ENCODE measurements around the gene BRK1.
"Not testable (repeated sequence)": the region's sequence is repeated elsewhere in the genome, so short reads cannot be mapped to it uniquely, and the experiment has no call there.

BRK1 gene

DNA sequence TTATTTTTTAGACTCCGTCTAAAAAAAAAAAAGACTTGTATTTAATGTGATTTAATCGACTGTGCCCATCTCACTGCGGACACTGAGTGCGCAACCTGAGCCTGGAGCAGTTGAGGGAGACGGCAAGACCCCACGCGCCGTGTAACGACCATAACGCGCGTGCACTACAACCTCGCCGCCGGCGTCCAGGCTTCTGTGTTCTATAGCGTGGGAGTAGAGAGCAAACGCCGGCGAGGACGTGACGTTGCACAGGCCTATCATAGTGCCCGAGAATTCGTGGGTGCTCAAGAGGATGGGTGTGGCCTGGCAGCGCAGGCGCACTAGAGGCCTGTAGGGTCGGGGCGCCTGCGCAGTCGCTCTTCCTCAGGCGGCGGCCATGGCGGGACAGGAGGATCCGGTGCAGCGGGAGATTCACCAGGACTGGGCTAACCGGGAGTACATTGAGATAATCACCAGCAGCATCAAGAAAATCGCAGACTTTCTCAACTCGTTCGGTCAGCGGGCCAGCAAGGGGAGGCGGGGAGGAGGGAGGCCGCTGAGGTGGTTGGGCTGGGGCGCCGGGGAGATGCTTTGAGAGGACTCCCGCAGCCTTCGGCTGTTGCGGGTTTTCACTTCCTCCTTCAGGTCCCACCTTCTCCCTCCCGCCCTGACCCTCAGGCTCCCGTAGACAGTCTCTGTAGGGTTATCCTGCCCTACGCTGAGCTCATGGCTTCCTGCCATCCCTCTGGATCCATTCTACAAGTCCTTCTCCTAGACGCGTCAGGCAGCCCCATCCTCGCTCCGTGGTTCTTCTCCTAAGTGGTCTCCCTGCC, at the start of gene BRK1:
Gene BRK1 (plus strand): TSS at position 350 of the 812 bp plus-strand sequence. CDS start 27 bp downstream, at position 377.
- peak; percentile 90 to 92 for DNase-seq

DNA sequence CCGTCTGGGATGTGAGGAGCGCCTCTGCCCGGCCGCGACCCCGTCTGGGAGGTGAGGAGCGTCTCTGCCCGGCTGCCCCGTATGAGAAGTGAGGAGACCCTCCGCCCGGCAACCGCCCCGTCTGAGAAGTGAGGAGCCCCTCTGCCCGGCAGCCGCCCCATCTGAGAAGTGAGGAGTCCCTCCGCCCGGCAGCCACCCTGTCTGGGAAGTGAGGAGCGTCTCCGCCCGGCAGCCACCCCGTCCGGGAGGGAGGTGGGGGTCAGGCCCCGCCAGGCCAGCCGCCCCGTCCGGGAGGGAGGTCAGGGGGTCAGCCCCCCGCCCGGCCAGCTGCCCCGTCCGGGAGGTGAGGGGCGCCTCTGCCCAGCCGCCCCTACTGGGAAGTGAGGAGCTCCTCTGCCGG, 45.4 kb upstream of the BRK1 start:
- DNase-seq: not testable (repeated sequence)

DNA sequence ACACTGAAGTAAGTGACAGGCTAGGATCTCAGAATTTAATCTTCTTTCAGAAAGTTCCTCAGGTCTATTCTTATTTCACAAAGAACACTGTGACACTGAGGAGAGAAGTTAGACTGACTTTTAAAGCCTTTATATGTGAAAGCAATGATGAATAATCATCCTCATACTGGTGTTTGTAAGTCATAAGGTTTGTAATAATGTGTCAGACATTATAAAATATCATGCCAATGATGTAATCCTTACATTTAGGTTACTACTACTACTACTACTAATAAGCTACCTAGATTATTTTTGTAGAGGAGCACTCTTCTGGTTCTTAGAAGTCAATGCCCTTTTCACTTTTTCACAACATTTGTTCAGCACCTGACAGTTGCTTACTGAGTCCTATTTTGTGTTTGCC, 40.8 kb upstream of the BRK1 start:
- DNase-seq: no peak

DNA sequence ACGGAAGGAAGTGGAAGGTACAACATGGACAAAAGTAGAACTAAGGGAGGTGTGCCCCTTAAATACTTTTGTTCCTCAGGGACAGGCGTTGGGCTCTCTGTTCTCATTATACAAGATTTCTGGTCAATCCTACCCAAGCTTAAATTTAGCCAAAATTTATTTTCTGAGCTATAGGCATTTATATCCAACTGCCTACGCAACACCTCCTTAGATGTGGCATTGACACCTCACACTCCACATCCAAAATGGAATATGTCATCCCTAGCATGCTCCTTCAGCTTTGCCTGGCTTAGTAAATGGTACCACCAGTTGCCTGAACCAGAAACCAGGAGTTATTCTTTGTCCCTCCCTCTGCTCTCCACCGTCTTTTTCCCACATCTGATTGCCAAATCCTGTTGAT, 33.6 kb upstream of the BRK1 start:
- no peak for DNase-seq

DNA sequence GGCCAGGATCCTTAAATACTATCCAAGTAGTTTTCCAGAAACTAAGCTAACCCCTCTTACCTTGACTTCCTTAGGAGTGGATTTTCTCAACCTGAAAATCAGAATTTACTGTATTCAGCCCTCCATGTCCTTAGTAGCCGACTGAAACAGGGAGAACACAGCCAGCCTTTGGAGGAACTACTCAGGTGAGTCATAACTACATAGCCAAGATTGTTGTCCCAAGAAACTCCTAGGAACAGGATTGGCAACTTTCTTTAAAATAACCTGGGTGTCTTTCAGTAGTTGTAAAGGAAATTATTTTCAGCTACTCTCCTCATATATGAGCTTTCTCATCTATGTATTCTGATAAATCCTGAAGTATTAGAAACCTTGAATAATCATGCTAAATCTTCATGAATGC, 29.7 kb upstream of the BRK1 start:
- DNase-seq: no peak

DNA sequence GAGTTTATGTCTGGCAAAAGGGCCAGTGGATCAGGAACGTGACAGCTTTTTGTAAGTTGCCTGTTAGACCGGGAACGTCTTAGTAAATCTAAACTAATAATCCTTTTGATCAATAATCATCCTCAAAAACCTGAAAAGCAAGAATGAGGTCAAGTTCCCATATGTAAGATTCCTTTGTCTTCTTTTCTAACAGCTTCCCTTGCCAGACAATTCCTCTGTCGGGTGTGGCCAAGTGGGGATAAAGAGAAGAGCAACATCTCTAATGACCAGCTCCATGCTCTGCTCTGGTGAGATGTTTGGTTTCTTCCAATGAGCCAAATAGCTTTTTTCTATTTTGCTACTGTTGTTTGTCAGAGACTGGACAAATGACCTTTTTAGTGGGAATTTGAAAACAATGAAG, 27.2 kb upstream of the BRK1 start:
- DNase-seq: no peak

DNA sequence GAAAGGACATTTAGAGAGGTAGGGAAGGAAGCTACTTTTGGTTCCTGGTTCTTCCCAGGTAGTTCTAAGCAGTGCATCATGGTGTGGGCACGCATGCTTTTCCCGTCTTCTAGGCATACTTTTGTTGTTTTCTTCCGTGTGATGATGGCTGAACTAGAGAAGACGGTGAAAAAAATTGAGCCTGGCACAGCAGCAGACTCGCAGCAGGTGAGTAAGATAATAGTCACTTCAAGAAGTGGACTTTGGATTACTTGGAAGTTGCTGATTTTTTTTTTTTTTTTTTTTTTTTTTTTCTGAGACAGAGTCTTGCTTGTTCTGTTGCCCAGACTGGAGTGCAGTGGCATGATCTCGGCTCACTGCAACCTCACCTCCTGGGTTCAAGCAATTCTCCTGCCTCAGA, 25.3 kb upstream of the BRK1 start:
- DNase-seq: no peak

DNA sequence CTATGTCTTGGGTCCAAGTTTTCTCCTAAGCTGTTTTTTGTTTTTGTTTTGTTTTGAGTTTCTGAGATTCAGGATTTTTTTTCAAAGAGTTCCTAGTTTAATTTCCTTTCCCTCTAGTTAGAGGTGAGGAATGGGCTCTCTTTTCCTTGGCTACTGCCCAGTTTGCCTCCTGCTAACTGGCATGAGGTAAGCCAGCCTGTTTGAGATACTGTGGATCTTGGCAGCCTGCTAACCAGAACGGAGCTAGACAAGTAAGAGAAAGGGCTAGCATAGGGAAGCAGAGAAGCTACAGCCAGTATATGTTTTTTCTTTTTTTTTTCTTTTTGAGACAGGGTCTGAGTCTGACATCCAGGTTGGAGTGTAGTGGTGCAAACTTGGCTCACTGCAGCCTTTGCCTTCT, 24.7 kb upstream of the BRK1 start:
- DNase-seq: not testable (repeated sequence)

DNA sequence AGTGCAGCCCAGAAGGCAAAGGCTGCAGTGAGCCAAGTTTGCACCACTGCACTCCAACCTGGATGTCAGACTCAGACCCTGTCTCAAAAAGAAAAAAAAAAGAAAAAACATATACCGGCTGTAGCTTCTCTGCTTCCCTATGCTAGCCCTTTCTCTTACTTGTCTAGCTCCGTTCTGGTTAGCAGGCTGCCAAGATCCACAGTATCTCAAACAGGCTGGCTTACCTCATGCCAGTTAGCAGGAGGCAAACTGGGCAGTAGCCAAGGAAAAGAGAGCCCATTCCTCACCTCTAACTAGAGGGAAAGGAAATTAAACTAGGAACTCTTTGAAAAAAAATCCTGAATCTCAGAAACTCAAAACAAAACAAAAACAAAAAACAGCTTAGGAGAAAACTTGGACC, 24.1 kb upstream of the BRK1 start:
- not testable (repeated sequence) for DNase-seq

DNA sequence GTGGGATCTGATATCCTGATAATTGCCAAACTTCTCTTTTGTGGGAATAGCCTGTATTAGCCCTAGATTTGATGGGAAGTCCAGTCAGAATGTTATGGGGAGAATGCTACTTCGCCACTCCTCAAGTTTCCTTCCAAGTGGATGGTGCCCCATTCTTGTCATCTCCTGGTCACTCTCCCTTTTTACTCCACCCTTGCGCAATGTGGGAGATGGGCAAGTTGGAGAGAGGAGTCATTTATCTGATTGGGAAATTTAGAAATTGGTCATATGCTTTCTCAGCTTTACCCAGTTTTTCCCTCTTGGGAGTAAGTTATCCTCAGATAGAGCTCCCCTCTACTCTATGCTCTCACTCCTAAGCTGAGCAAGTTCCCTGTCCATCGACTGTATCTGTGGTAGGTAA, 21.8 kb upstream of the BRK1 start:
- DNase-seq: no peak

DNA sequence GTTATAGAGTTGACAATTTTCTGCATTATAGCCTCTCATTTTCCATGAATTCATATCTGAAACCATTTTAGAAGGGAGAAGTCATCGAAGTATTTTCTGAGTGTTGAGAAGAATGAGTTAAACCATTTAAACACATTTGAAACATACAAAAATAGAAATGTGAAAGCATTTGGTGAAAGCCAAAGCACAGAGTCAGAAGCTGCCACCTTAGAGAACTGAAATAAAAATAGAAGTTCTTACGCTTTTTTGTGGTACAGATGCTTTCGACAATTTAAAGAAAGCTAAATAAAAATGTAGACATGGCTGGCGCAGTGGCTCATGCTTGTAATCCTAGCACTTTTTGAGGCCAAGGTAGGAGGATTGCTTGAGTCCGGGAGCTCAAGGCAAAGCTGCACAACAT, 16.4 kb upstream of the BRK1 start:
- DNase-seq: no peak

DNA sequence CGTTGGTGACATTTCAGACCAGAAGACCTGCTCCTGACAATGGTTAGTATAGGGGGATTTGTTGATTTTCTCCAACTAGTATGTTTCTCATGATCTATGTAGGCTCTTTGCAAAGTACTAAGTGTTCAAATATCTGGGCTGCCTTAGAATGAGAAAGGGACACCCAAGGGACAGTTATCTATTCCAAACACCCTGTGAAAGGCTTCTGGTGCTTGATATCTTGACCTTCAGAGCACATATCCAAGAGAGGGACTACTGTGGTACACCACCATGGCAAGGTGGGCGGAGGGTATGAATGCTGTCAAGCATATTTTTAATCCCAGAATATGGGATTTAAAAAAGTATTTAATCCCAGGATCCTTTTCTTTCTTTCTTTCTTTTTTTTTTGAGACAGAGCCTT, 8.6 kb upstream of the BRK1 start:
- no peak for DNase-seq

DNA sequence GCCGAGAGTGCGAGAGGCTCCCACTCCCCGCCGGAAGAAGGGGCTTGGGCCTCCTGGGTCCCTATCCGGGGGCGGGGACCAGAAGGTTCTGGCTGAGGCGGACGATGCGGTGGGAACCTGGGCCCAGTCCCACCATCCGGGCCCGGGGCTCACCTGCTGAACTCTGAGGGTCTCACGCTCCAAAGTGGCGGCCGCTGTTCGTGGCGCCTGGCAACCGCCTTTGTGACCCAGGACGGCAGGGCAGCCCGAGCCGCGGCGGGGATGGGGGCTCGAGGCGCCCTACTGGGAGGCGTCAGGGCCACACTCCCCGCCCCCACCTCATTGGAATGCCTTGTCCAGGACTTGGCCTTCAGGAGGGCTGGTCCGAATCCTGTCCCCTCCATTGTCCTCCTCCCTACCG, 7.4 kb upstream of the BRK1 start, which contains the start of gene FANCD2OS:
Gene FANCD2OS (minus strand): TSS at position 165 of the 400 bp plus-strand sequence. CDS start 3,481 bp downstream, outside the sequence.
- DNase-seq: no peak

DNA sequence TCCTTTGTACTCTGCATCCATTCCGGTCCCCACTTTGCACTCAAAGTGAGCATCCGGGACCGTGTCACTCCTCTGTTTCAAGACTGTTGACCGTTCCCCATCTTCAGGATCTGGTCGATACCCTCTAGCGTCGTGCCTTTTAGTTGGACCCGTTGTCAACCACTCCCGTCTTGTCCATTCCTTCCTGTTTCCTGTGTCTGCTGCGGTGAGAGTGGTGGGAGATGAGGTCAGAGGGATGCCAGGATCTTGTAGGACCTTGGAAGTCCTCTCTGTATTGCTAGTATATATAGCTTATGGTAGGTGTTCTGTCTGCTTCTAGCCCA, 624 bp downstream of the BRK1 start:
- DNase-seq: no peak

DNA sequence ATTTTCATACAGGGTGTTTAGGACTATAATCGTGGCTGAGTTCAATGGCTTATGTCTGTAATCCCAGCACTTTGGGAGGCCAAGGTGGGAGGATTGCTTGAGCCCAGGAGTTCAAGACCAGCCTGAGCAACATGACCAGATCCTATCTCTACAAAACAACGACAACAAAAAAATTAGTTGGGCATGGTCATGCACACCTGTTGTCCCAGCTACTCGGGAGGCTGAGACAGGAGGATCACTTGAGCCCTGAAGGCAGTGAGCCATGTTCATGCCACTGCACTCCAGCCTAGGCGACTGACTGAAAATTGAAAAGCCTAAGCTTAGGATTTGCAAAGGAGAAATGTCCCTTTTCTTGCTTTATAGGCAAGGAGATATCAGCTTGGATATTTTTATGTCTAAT, 1.5 kb downstream of the BRK1 start:
- DNase-seq: no peak

DNA sequence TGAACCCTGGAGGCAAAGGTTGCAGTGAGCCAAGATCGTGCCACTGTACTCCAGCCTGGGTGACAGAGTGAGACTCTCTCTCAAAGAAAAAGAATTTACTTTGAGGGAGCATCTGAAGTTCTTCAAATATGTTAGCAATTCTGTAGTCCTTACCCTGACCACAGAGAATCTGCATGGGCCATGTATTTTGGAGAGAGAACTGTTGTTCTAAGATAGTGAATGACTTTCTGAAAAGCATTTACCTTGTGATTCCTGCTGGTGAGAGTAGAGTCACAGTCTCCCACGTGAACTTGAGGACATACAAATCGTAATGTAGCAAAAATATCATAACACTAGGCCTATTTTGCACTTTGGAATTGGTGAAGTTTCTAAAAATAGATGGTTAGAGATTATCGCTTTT, 3.9 kb downstream of the BRK1 start:
- no peak for DNase-seq

DNA sequence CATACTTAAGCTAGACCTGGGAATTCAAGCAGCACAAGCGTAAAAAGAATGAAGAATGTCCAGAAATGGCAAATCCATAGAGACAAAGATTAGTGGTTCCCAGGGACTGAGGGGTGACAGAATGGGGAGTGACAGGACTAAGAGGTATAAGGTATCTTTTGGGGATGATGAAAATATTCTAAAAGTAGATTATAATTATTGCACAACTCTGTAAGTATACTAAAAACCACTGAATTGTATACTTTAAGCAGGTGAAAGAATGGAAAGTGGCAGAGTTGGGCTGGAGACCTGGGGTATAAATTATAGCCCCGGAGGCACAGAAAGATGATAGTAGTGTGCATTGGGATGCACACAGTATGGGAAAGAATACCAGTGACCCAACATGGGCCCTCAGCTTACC, 5.6 kb downstream of the BRK1 start:
- DNase-seq: no peak

DNA sequence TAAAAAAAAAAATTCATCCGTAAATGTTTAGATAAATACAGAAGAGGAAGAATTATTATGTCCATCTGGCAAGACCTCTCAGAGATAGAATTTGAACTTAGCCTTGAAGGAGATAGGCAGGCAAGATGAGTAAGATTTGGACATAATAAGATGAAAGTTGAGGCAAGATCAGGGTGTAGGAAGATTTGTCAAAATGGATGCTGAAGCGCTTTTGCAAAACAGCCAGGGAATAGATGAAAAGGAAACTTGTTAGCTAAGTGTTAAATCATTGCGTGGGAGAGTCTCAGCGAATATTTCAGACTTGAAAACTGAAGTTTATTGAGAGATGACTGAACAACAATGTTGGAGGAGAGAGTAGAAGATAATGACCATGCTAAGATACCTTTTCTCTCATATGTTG, 7.2 kb downstream of the BRK1 start:
- DNase-seq: no peak

DNA sequence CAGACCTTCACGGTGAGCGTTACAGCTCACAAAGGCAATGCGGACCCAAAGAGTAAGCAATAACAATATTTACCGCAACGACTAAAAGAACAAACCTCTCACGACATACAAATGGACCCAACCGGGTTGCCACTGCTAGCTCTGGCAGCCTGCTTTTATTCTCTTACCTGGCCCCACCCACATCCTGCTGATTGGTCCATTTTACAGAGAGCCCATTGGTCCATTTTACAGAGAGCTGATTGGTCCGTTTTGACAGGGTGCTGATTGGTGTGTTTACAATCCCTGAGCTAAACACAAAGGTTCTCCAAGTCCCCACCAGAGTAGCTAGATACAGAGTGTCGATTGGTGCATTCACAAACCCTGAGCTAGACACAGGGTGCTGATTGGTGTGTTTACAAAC, 20.4 kb downstream of the BRK1 start:
- DNase-seq: not testable (repeated sequence)

DNA sequence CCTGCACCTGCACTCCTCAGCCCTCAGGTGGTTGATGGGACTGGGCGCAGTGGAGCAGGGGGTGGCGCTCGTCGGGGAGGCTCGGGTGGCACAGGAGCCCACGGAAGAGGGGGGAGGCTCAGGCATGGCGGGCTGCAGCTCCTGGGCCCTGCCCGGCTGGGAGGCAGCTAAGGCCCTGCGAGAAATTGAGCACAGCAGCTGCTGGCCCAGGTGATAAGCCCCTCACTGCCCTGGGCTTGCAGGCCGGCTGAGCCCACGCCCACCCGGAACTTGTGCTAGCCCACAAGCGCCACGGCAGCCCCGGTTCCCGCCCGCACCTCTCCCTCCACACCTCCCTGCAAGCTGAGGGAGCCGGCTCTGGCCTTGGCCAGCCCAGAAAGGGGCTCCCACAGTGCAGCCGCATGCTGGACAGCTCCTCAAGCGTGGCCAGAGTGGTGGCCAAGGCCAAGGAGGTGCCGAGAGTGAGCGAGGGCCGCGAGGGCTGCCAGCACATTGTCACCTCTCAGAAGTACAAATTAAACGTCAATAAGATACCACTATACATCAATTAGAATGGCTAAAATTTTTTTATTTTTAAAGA, 21.0 kb downstream of the BRK1 start:
- DNase-seq: no peak

DNA sequence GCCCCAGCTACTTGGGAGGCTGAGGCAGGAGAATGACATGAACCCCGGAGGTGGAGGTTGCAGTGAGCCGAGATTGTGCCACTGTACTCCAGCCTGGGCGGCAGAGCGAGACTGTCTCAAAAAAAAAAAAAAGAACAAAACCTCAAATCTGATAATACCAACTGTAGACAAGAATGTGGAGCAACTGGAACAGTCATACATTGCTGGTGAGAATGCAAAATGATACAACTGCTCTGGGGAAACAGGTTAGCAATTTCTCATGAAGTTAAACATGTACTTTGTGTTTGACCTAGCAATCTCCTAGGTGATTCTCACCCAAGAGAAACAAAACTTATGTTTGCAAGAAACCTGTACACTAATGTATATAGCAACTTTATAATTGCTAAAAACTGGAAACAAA, 21.7 kb downstream of the BRK1 start:
- DNase-seq: no peak

DNA sequence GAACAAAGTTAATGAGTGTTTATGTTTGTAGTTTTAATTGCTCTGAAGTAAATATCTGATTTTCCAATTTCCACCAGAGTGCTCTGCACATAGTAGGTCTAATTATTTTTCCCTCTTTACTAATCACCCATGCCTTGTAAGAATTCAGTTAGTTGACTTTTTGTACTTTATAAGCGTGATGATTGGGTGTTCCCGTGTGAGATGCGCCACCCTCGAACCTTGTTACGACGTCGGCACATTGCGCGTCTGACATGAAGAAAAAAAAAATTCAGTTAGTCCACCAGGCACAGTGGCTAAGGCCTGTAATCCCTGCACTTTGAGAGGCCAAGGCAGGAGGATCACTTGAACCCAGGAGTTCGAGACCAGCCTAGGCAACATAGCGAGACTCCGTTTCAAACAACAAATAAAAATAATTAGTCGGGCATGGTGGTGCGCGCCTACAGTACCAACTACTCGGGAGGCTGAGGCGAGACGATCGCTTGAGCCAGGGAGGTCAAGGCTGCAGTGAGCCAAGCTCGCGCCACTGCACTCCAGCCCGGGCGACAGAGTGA, 25.6 kb downstream of the BRK1 start:
- no peak for DNase-seq

DNA sequence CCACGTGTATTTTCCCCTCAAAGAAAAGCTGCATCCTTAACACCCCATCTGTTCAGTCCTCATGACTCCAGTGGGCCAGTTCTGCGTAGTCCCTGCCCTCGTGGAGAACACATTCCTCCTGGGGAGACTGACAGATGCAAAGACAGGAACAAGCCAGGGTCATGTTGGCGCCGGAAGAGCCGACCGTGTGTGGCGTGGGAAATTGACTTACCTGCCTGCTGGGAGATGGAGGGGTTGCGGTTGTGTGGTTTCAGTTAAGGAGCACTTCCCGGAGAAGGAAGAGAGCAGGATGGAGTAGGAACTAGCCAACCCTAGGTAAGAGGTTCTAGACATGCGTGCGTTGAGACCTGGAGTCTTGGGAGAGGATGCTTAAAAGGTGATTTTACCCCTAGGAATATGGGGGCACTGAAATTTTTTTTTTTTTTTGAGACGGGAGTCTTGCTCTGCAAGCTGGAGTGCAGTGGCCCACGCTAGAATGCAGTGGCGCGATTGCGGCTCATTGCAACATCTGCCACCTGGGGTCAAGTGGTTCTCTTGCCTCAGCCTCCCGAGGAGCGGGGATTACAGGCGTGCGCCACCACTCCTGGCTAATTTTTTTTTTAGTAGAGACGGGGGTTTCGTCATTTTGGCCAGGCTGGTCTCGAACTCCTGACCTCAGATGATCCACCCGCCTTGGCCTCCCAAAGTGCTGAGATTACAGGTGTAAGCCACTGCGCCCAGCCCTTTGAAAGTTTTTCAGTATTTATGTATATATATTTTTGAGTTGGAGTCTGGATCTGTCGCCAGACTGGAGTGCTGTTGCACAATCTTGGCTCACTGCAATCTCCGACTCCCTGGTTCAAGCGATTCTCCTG, 27.5 kb downstream of the BRK1 start:
- DNase-seq: no peak

DNA sequence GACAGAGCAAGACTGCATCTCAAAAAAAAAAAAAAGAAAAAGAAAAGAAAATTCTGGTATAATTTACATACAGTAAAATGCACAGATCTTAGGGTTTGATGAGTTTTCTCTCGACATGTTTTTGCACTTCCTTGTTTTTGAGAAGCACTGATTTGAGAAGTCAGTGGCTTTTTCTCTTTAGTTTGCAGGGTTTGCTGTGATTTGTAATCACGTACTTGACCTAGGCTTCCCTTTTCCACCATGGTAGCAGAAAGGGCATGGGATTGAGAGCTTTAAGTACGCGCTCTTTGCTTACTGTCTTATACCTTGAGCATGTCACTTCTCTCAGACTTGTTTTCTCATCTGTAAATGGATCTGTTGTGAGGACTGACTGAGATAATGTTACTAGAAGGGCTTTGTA, 30.2 kb downstream of the BRK1 start:
- no peak for DNase-seq
